ENCODE data around the gene LPO.

Gene LPO

DNA sequence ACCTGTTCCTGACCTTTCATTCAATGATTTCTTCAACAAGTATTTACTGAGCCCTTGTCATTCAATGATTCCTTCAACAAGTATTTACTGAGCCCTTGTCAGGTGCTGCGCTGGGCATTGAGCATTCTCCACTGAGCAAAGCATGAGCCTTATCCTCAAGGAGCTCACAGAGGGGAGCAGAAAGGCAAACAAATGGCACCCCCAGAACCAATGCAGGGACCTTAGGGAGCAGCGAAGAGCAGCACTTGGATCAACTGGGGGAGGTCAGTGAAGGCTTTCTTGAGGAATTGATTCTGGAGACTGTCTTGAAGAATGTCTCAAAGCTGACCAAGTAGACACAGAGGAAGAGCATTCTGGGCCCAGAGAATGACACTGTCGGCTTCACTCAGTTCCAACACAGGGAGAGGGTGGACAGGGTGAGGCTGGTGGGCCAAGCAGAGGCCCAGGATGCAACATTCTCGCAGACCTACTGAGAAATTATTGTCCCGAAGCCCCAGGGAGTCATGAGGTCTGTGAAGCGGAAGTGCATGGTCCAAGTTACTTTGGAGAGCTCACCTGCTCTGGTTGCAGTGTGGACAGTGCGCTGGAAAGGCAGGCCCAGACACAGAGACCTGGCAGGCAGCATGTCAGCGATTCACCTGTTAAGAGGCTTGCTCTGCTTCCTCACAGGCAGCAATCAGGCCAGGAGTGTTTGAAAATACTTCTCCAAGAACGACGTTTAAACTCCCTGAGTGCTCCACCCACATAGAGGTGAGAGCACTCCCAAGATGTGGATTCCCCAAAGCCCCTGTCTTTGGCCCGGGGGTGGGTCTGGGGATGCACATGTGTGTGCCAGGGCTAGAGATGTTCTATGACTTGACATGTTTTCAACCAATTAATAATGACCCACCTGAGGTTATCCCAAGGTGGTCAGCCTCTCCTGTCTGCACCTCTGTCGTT, 45.6 kb downstream of the LPO start:
- H3K9ac ChIP-seq (ENCODE audit: low read depth, low read length), result peak overlapping the region; percentile 17; the same call in 1 of the 2 replicates
- no peaks in the 10 kb centered on the region for H3K36me3 ChIP-seq (ENCODE audit: insufficient read depth, low read depth, low read length)
- H3K9me3 ChIP-seq (ENCODE audit: insufficient read depth, low read depth, low read length), result no peaks in the 10 kb centered on the region
- no peak overlapping the region for H3K4me3 ChIP-seq (ENCODE audit: low read length)
- no peak overlapping the region for H3K27ac ChIP-seq (ENCODE audit: low read length)
- peaks cover 12% of the 10 kb centered on the region for H3K27me3 ChIP-seq (ENCODE audit: insufficient read depth, low read length)
- peaks cover 15% of the 10 kb centered on the region; the same call in 1 of the 2 replicates for H3K4me1 ChIP-seq (ENCODE audit: insufficient read depth, low read length)

DNA sequence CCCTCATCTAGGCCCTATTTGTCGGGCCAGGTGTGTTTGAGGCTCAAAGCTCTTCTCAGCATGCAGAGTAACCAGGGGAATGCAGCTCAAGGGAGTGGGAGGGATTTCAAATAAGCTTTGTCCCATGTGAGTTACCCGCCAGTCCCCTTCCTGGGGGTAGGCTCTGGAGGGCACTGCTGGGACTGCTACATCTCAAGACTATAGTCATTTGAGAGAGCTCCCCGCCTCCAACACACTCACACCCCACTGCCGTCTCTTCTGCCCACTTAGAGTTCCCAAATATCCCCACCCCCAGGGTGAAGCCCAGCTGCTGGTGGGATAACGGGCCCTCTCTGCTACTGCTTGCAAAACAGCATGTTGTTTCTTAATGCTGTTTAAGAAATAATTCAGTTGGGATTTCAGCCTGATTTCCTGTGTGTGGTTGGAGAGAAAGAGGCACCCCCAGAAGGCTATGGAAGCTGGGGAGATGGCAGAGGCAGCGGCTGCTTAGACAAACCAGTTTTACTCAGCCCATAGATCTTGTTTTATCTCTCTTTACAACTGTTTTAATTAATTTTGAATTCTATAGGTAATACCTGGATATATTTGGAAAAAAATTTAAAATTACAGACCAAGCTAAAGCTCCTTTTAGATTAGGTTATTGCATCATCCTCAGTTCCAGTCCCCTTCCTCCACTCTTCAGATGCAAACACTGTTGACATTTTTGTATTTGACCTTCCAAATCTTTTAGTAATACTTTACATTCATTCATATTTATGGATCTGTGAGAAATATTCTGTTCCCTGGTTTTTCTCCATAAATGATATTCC, 46.4 kb downstream of the LPO start:
- H3K4me3 ChIP-seq (ENCODE audit: low read length), result no peak overlapping the region
- H3K27me3 ChIP-seq (ENCODE audit: insufficient read depth, low read length), result peaks cover 4% of the 10 kb centered on the region
- peak overlapping the region; percentile 17; the same call in 1 of the 2 replicates for H3K9ac ChIP-seq (ENCODE audit: low read depth, low read length)
- no peak overlapping the region for H3K27ac ChIP-seq (ENCODE audit: low read length)
- H3K4me1 ChIP-seq (ENCODE audit: insufficient read depth, low read length), result peaks cover 15% of the 10 kb centered on the region; the same call in 1 of the 2 replicates
- H3K9me3 ChIP-seq (ENCODE audit: insufficient read depth, low read depth, low read length), result no peaks in the 10 kb centered on the region
- H3K36me3 ChIP-seq (ENCODE audit: insufficient read depth, low read depth, low read length), result no peaks in the 10 kb centered on the region

DNA sequence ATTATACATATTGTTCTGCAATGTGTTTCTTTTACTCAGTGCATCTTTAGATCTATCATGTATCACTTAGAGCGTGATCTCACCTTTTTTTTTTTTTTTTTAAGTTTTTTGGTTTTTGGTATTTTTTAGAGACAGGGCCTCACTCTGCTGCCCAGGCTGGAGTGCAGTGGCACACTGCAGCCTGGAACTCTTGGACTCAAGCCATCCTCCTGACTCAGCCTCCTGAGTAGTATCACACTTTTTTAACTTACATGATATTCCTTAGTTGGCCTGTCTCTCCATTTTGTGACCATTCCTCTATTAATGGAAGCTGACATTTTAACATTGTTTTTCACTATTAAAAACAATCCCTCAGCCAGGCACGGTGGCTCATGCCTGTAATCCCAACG, 47.0 kb downstream of the LPO start:
- Histone ChIP-seq H3K9ac (ENCODE audit: low read depth, low read length) (peak overlapping the region; percentile 17; the same call in 1 of the 2 replicates), H3K4me3 (ENCODE audit: low read length) (no peak overlapping the region), H3K36me3 (ENCODE audit: insufficient read depth, low read depth, low read length) (no peaks in the 10 kb centered on the region)

DNA sequence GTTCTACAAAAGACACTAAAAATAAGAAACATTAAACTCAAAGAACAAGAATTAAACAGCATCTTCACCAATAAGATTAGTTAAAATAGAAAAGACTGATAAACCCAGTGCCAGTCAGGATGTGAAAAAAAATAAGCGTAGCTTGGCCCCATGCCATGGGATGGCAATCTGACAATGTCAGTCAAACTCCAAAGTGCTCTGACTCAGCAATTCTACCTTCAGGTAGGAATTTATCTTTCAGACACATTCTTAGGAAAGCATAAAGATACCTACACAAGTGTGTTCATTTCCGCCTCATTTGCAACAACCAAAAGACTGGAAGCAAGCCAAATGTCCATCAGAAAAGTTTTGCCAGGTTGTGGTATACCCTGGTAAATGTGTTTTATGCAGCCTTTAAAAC, 51.5 kb downstream of the LPO start:
- H3K27me3 ChIP-seq (ENCODE audit: insufficient read depth, low read length), result no peaks in the 10 kb centered on the region
- H3K36me3 ChIP-seq (ENCODE audit: insufficient read depth, low read depth, low read length), result no peaks in the 10 kb centered on the region
- H3K4me3 ChIP-seq (ENCODE audit: low read length), result no peak overlapping the region

More for the DNA sequence above, 47.0 kb downstream of the LPO start:
- Histone ChIP-seq H3K27ac (ENCODE audit: low read length) (no peak overlapping the region), H3K27me3 (ENCODE audit: insufficient read depth, low read length) (no peaks in the 10 kb centered on the region), H3K9me3 (ENCODE audit: insufficient read depth, low read depth, low read length) (no peaks in the 10 kb centered on the region), H3K4me1 (ENCODE audit: insufficient read depth, low read length) (peaks cover 15% of the 10 kb centered on the region; the same call in 1 of the 2 replicates)

DNA sequence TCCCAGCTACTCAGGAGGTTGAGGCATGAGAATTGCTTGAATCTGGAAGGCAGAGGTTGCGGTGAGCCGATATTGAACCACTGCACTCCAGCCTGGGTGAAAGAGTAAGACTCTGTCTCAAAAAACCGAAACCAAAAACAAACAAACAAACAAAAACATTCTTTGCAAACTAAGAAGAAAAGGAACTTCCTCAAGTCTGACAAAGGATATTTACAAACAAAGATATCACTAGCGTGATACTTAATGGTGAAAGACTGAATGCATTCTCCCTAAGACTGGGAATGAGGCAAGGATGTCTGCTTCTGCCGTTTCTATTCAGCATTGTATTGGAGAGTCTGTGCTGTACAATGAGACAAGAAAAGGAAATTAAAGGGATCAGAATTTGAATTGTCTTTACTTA, 52.9 kb downstream of the LPO start:
- Histone ChIP-seq H3K9me3 (ENCODE audit: insufficient read depth, low read depth, low read length) (no peaks in the 10 kb centered on the region), H3K36me3 (ENCODE audit: insufficient read depth, low read depth, low read length) (no peaks in the 10 kb centered on the region), H3K27ac (ENCODE audit: low read length) (no peak overlapping the region), H3K27me3 (ENCODE audit: insufficient read depth, low read length) (no peaks in the 10 kb centered on the region), H3K9ac (ENCODE audit: low read depth, low read length) (no peak overlapping the region), H3K4me3 (ENCODE audit: low read length) (no peak overlapping the region), H3K4me1 (ENCODE audit: insufficient read depth, low read length) (no peaks in the 10 kb centered on the region)

More for the DNA sequence above, 51.5 kb downstream of the LPO start:
- no peak overlapping the region for H3K9ac ChIP-seq (ENCODE audit: low read depth, low read length)
- no peak overlapping the region for H3K27ac ChIP-seq (ENCODE audit: low read length)
- peaks cover 4% of the 10 kb centered on the region; the same call in 1 of the 2 replicates for H3K4me1 ChIP-seq (ENCODE audit: insufficient read depth, low read length)
- no peaks in the 10 kb centered on the region for H3K9me3 ChIP-seq (ENCODE audit: insufficient read depth, low read depth, low read length)

DNA sequence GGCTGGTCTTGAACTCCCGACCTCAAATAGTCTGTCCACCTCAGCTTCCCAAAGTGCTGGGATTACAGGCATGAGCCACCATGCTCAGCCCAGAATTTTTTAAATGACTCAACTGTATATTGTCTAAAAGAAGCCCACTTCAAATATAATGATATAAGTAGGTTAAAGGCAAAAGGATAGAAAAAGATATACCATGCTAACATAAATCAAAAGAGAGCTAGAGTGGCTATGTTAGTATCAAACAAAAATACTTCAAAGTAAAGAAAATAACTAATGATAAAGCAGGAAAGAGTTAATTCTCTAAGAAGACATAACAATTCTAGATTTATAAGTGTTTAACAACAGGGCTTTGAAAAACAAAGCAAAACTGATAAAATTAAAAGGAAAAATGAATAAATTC, 55.6 kb downstream of the LPO start:
- no peak overlapping the region for H3K9ac ChIP-seq (ENCODE audit: low read depth, low read length)
- H3K9me3 ChIP-seq (ENCODE audit: insufficient read depth, low read depth, low read length), result no peaks in the 10 kb centered on the region
- H3K27ac ChIP-seq (ENCODE audit: low read length), result no peak overlapping the region
- H3K36me3 ChIP-seq (ENCODE audit: insufficient read depth, low read depth, low read length), result no peaks in the 10 kb centered on the region
- no peaks in the 10 kb centered on the region for H3K27me3 ChIP-seq (ENCODE audit: insufficient read depth, low read length)
- no peaks in the 10 kb centered on the region for H3K4me1 ChIP-seq (ENCODE audit: insufficient read depth, low read length)
- H3K4me3 ChIP-seq (ENCODE audit: low read length), result no peak overlapping the region

DNA sequence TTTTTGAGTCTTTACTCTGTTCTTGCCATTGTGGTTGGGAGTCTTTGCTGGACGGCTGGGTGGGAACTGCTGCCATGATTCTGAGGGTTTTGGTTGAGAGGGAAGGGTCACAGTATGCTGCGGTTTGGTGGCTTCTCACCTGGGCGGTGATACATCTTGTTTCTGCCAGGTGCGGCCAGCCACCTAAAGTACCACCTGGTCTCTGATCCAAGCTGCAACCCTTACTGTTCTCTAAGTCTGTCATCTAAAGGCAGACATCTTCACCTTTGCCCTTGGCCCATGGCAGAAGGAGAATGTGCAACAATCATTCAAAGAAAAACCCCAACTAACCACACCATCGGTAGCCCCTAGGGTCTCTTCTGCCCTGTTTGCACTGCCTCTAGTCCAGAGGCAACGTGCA, 62.0 kb downstream of the LPO start:
- no peak overlapping the region for H3K27ac ChIP-seq (ENCODE audit: low read length)
- H3K4me1 ChIP-seq (ENCODE audit: insufficient read depth, low read length), result no peaks in the 10 kb centered on the region
- H3K9me3 ChIP-seq (ENCODE audit: insufficient read depth, low read depth, low read length), result no peaks in the 10 kb centered on the region
- H3K27me3 ChIP-seq (ENCODE audit: insufficient read depth, low read length), result no peaks in the 10 kb centered on the region
- H3K9ac ChIP-seq (ENCODE audit: low read depth, low read length), result no peak overlapping the region
- no peak overlapping the region for H3K4me3 ChIP-seq (ENCODE audit: low read length)
- no peaks in the 10 kb centered on the region for H3K36me3 ChIP-seq (ENCODE audit: insufficient read depth, low read depth, low read length)

DNA sequence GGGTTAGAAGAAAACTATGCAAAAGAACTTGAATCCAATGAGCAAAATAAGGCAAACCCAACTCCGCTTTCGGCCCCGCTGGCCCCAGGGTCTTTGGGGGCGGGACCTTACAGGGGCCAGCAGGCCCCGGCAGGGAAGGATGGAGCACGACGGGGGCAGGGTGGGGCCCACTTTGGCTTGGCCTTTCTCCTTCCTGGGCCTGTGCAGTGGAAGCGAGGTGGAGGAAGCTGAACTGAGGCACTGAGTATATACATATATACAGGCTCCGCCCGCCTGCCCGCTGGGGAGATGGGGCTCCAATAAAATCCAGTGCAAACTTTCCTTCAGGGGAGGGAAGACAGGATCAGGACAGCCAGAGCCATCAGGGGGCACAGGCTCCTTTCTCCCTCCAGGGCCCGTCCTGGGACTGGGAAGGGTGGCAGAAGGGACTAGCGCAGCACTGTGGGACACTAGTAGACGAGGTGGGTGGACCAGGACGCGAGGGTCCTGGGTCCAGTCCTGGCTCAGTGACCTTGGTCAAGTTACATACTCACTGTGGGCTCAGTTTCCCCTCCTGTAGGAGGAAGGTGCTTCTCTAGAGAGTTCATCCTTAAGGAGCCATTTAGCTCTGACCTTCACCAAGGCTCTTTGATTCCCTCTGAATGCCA, 63.2 kb downstream of the LPO start:
- H3K4me3 ChIP-seq (ENCODE audit: low read length), result no peak overlapping the region
- H3K27ac ChIP-seq (ENCODE audit: low read length), result no peak overlapping the region
- H3K9ac ChIP-seq (ENCODE audit: low read depth, low read length), result no peak overlapping the region
- no peaks in the 10 kb centered on the region for H3K27me3 ChIP-seq (ENCODE audit: insufficient read depth, low read length)
- no peaks in the 10 kb centered on the region for H3K4me1 ChIP-seq (ENCODE audit: insufficient read depth, low read length)
- H3K36me3 ChIP-seq (ENCODE audit: insufficient read depth, low read depth, low read length), result no peaks in the 10 kb centered on the region
- no peaks in the 10 kb centered on the region for H3K9me3 ChIP-seq (ENCODE audit: insufficient read depth, low read depth, low read length)

DNA sequence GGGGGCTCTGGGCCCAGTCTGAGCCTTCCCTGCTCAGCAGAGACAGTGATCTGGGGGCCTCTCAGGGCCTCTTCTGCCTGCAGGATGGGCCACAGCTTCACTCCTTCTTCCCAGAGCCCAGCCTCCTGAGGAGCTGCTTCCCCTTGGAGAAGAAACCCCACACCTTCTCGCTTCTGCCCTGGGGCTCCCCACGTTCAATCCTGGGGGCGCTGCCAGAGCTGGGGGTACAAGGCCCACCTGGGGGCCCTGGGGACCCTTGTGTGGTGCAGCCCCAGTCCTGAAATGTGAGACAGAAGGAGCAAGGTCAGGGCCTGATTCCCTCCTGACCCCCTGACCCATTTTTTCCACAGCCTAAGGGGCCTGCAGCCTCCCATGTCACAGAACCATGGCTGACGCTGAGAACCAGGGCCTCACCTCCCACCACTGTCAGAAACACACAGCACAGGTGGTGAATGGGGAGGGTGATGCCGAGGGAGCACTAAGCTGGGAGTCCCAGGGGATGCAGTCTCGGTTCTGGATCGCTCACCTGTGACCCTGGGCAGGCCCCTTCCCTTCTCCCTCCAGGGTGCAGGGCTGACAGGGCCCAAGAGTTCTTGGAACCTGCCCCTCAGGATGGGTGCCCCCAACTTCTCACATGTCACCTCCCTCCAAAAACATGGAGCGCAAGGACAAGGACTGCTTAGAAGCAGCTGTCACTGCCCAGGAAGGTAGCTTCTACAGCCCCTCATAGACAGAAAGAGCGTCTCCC, 64.0 kb downstream of the LPO start:
- H3K27ac ChIP-seq (ENCODE audit: low read length), result no peak overlapping the region
- H3K9ac ChIP-seq (ENCODE audit: low read depth, low read length), result no peak overlapping the region

GRCh38 chr17:58302919-58303585, 64.7 kb downstream of the LPO start:
- H3K9me3 ChIP-seq (ENCODE audit: insufficient read depth, low read depth, low read length), result no peaks in the 10 kb centered on the region
- no peak overlapping the region for H3K9ac ChIP-seq (ENCODE audit: low read depth, low read length)
- no peak overlapping the region for H3K27ac ChIP-seq (ENCODE audit: low read length)
- no peaks in the 10 kb centered on the region for H3K27me3 ChIP-seq (ENCODE audit: insufficient read depth, low read length)
- H3K36me3 ChIP-seq (ENCODE audit: insufficient read depth, low read depth, low read length), result no peaks in the 10 kb centered on the region
- no peaks in the 10 kb centered on the region for H3K4me1 ChIP-seq (ENCODE audit: insufficient read depth, low read length)
- no peak overlapping the region for H3K4me3 ChIP-seq (ENCODE audit: low read length)

More for the DNA sequence above, 64.0 kb downstream of the LPO start:
- Histone ChIP-seq H3K36me3 (ENCODE audit: insufficient read depth, low read depth, low read length) (no peaks in the 10 kb centered on the region), H3K4me1 (ENCODE audit: insufficient read depth, low read length) (no peaks in the 10 kb centered on the region), H3K9me3 (ENCODE audit: insufficient read depth, low read depth, low read length) (no peaks in the 10 kb centered on the region), H3K27me3 (ENCODE audit: insufficient read depth, low read length) (no peaks in the 10 kb centered on the region), H3K4me3 (ENCODE audit: low read length) (no peak overlapping the region)

All from iPS-20b (cell line).